H1 (cell line): Measurements from ENCODE around the gene ROPN1. TPM values are rescaled to one million over a fixed set of nuclear protein-coding genes. Genes with fewer than 3 reads are reported as not detected.

Experiments used
- CTCF ChIA-PET: fragments of 300-600 bp; sonication (Branson Sonifier 250); formaldehyde crosslinking; loops from one replicate; lab custom pipeline; 2021; ENCODE audit not compliant: partially characterized antibody; lab: Charles Lee
- POLR2A ChIA-PET: fragments of 300-600 bp; sonication (Branson Sonifier 250); formaldehyde crosslinking; loops from one replicate; lab custom pipeline; 2021; ENCODE audit warnings: inconsistent platforms; ENCODE audit not compliant: partially characterized antibody; lab: Charles Lee
- DNase-seq, 2 experiments: peaks; one replicate each; pipeline versions ENCODE4 v3.0.0 to v3.0.0-alpha.2; 2010 to 2022; ENCODE audit warnings: low spot score in 2 of 2, low read depth in 1 of 2, mixed read lengths in 1 of 2
- FAIRE-seq: peaks from 2 replicates; lab custom pipeline; 2011; peaks lifted over from hg19 to GRCh38; lab: Jason Lieb, UNC
- H2AFZ ChIP-seq: 2 replicates; pipeline ENCODE4 v1.8.1; 2012; ENCODE audit warnings: low read length, inconsistent platforms
- H2AK5ac ChIP-seq: 2 replicates; pipeline ENCODE4 v1.6.1; 2013; ENCODE audit warnings: low read depth, low read length
- H2BK120ac ChIP-seq: replicated peaks from 2 replicates; pipeline ENCODE3; 2013; ENCODE audit warnings: low read depth, low read length, inconsistent platforms
- H2BK12ac ChIP-seq: 2 replicates; pipeline ENCODE4 v1.6.1; 2013; ENCODE audit warnings: low read depth, low read length
- H2BK15ac ChIP-seq: 2 replicates; pipeline ENCODE4 v1.6.1; 2013; ENCODE audit warnings: low read length
- H2BK20ac ChIP-seq: 2 replicates; pipeline ENCODE4 v1.6.1; 2013; ENCODE audit warnings: low read length
- H2BK5ac ChIP-seq: 2 replicates; pipeline ENCODE4 v1.6.1; 2013; ENCODE audit warnings: low read depth, low read length
- H3K14ac ChIP-seq: 2 replicates; pipeline ENCODE4 v1.6.1; 2013; ENCODE audit warnings: inconsistent platforms; ENCODE audit not compliant: insufficient read length
- H3K18ac ChIP-seq: 2 replicates; pipeline ENCODE4 v1.6.1; 2013; ENCODE audit warnings: low read length; ENCODE audit errors: extremely low read depth
- H3K23ac ChIP-seq: 2 replicates; pipeline ENCODE4 v1.6.1; 2013; ENCODE audit warnings: inconsistent platforms; ENCODE audit not compliant: insufficient read length
- H3K23me2 ChIP-seq: 2 replicates; pipeline ENCODE4 v1.6.1; 2013; ENCODE audit warnings: low read depth, low read length
- H3K27ac ChIP-seq: 2 replicates; pipeline ENCODE4 v1.6.1; 2011; ENCODE audit warnings: low read depth, low read length, inconsistent platforms
- H3K27me3 ChIP-seq, 4 experiments: replicated peaks in 1 of 4; 1 replicate in 1 of 4; 2 replicates in 3 of 4; pipeline versions ENCODE4 v1.6.1 to v1.8.1; 2011 to 2013; ENCODE audit warnings: low read length in 3 of 4, mild to moderate bottlenecking in 3 of 4, inconsistent platforms in 2 of 4, mixed read lengths in 2 of 4, moderate library complexity in 1 of 4; ENCODE audit not compliant: control insufficient read depth in 3 of 4, insufficient read depth in 3 of 4; ENCODE audit errors: extremely low read depth in 1 of 4
- H3K36me3 ChIP-seq, 4 experiments: 2 replicates each; pipeline versions ENCODE4 v1.6.1 to v1.8.1; 2011 to 2013; ENCODE audit warnings: mild to moderate bottlenecking in 4 of 4, low read length in 3 of 4, moderate library complexity in 2 of 4, control low read depth in 1 of 4, inconsistent platforms in 1 of 4; ENCODE audit not compliant: insufficient read depth in 4 of 4, control insufficient read depth in 2 of 4
- H3K4ac ChIP-seq: replicated peaks from 2 replicates; pipeline ENCODE3; 2013; ENCODE audit warnings: low read length, low read depth, mixed read lengths, inconsistent platforms; ENCODE audit not compliant: insufficient read length
- H3K4me1 ChIP-seq, 4 experiments: replicated peaks in 1 of 4; 1 replicate in 1 of 4; 2 replicates in 3 of 4; pipeline versions ENCODE4 v1.6.1 to v1.8.1; 2011 to 2013; ENCODE audit warnings: low read length in 3 of 4, inconsistent platforms in 2 of 4, mixed read lengths in 1 of 4; ENCODE audit not compliant: insufficient read depth in 4 of 4, control insufficient read depth in 3 of 4
- H3K4me2 ChIP-seq, 2 experiments: 2 replicates each; pipeline versions ENCODE4 v1.6.1 to v1.8.1; 2011 to 2013; ENCODE audit warnings: low read depth in 2 of 2, low read length in 2 of 2, control low read depth in 1 of 2, inconsistent platforms in 1 of 2, mild to moderate bottlenecking in 1 of 2; ENCODE audit not compliant: insufficient read depth in 1 of 2
- H3K4me3 ChIP-seq, 4 experiments: fragments of 200-600, 300-600 bp in 1 of 4; sonication (generic), shearing (Covaris generic), sonication (Bioruptor Twin) in 1 of 4; 2 replicates each; pipeline versions ENCODE4 v1.5.1 to v1.8.1; 2011 to 2016; ENCODE audit warnings: low read length in 4 of 4, low read depth in 3 of 4, control low read depth in 2 of 4, inconsistent platforms in 2 of 4, mild to moderate bottlenecking in 2 of 4, mixed read lengths in 1 of 4, moderate library complexity in 1 of 4; ENCODE audit not compliant: insufficient read depth in 2 of 4; ENCODE audit errors: extremely low read depth in 1 of 4
- H3K56ac ChIP-seq: replicated peaks from 2 replicates; pipeline ENCODE3; 2013; ENCODE audit warnings: low read depth, mild to moderate bottlenecking, mixed read lengths, low read length, inconsistent platforms; ENCODE audit not compliant: insufficient read length
- H3K79me1 ChIP-seq: 2 replicates; pipeline ENCODE4 v1.6.1; 2013; ENCODE audit warnings: low read depth, low read length, control low read depth
- H3K79me2 ChIP-seq, 2 experiments: 2 replicates each; pipeline versions ENCODE4 v1.6.1 to v1.8.1; 2012 to 2013; ENCODE audit warnings: low read length in 2 of 2, mild to moderate bottlenecking in 2 of 2, inconsistent platforms in 1 of 2; ENCODE audit not compliant: insufficient read depth in 2 of 2, control insufficient read depth in 1 of 2
- H3K9ac ChIP-seq, 4 experiments: replicated peaks in 1 of 4; 1 replicate in 1 of 4; 2 replicates in 3 of 4; pipeline versions ENCODE4 v1.6.1 to v1.8.1; 2011 to 2013; ENCODE audit warnings: low read depth in 3 of 4, low read length in 3 of 4, control low read depth in 2 of 4, mild to moderate bottlenecking in 2 of 4, moderate library complexity in 2 of 4, inconsistent platforms in 1 of 4; ENCODE audit errors: extremely low read depth in 1 of 4
- H3K9me3 ChIP-seq, 2 experiments: 2 replicates each; pipeline versions ENCODE4 v1.6.1 to v1.8.1; 2012 to 2013; ENCODE audit warnings: mild to moderate bottlenecking in 2 of 2, moderate library complexity in 2 of 2, control low read depth in 1 of 2, inconsistent platforms in 1 of 2, low read depth in 1 of 2, low read length in 1 of 2, mixed read lengths in 1 of 2; ENCODE audit not compliant: insufficient read depth in 2 of 2
- H4K20me1 ChIP-seq, 2 experiments: replicated peaks in 1 of 2; 2 replicates each; pipeline versions ENCODE3 to v1.8.1; 2011 to 2013; ENCODE audit warnings: inconsistent platforms in 2 of 2, low read length in 2 of 2, mild to moderate bottlenecking in 1 of 2; ENCODE audit not compliant: insufficient read depth in 2 of 2, control insufficient read depth in 1 of 2
- H4K5ac ChIP-seq: 2 replicates; pipeline ENCODE4 v1.6.1; 2013; ENCODE audit warnings: low read length, low read depth, mixed read lengths, inconsistent platforms; ENCODE audit not compliant: insufficient read length
- H4K8ac ChIP-seq: 2 replicates; pipeline ENCODE4 v1.8.0; 2013; ENCODE audit warnings: mild to moderate bottlenecking, moderate library complexity, low read length, inconsistent platforms; ENCODE audit not compliant: insufficient read depth; ENCODE audit errors: extremely low read depth
- H4K91ac ChIP-seq: replicated peaks from 2 replicates; pipeline ENCODE3; 2013; ENCODE audit warnings: low read length, mixed read lengths, inconsistent platforms; ENCODE audit not compliant: insufficient read length
- ASH2L ChIP-seq: fragments of 200-600, 300-600 bp; sonication (generic); IDR thresholded peaks from one replicate; pipeline ENCODE4 v1.7.1; 2017; ENCODE audit warnings: low read length
- CTBP2 ChIP-seq: IDR thresholded peaks from 2 replicates; pipeline ENCODE4 v1.7.0; 2011; ENCODE audit warnings: borderline replicate concordance, mild to moderate bottlenecking, moderate library complexity, mixed read lengths, low read length; ENCODE audit not compliant: insufficient read depth, insufficient read length
- EZH2 ChIP-seq: fragments of 200-600 bp; sonication (generic); IDR thresholded peaks from 2 replicates; pipeline ENCODE4 v1.7.1; 2012; ENCODE audit warnings: low read depth, mild to moderate bottlenecking, moderate library complexity, low read length, inconsistent platforms; ENCODE audit not compliant: severe bottlenecking
- KDM4A ChIP-seq: IDR thresholded peaks from one replicate; pipeline ENCODE4 v1.7.1; 2012; ENCODE audit warnings: low read depth, mild to moderate bottlenecking, moderate library complexity, low read length, inconsistent platforms; ENCODE audit not compliant: severe bottlenecking
- KDM5A ChIP-seq: fragments of 200-600 bp; IDR thresholded peaks from 2 replicates; pipeline ENCODE4 v1.7.1; 2012; ENCODE audit warnings: mild to moderate bottlenecking, low read length, inconsistent platforms, mixed read lengths
- SUZ12 ChIP-seq: fragments of 200-600 bp; sonication (generic); IDR thresholded peaks from 2 replicates; pipeline ENCODE4 v1.6.1; 2012; ENCODE audit warnings: mild to moderate bottlenecking, inconsistent platforms, low read length, moderate library complexity, mixed read lengths
- WGBS, 2 experiments: shearing (Covaris generic) in 1 of 2; methylation state at CpG; one replicate each; pipeline versions ENCODE4 v1.1.6 to v1.1.7; 2013 to 2015; ENCODE audit warnings: low lambda C conversion rate in 2 of 2, mixed read lengths in 2 of 2, inconsistent platforms in 1 of 2, low coverage in 1 of 2, missing lambda C conversion rate in 1 of 2; ENCODE audit not compliant: insufficient replicate concordance in 2 of 2, insufficient coverage in 1 of 2, insufficient read length in 1 of 2; ENCODE audit errors: extremely low coverage in 1 of 2, missing lambda C conversion rate in 1 of 2; 5-methylcytosine and 5-hydroxymethylcytosine counted together
- polyA plus RNA-seq, 7 experiments: library from polyadenylated mRNA; depleted of rRNA in 3 of 7; stranded (reverse) in 5 of 7; unstranded in 2 of 7; fragments of >200 nt in 5 of 7; fragments of 200-250 nt in 2 of 7; gene quantifications; 1 replicate in 5 of 7; 2 replicates in 1 of 7; 4 replicates in 1 of 7; pipeline versions ENCODE4 v1.2.1 to v1.2.3, GENCODE V29; 2011 to 2013; ENCODE audit warnings: missing spikeins in 2 of 7, mixed read lengths in 2 of 7
- total RNA-seq: library from RNA; stranded (reverse); fragmentation: NEBNext Ultra II Directional; extraction: Animal tissue kit (Norgen Biotek cat#: 25700); gene quantifications from 2 replicates; pipeline ENCODE4 v1.2.1, GENCODE V29; 2021

The ROPN1 gene
- total and polyA plus RNA-seq, 2 of the 8 experiments (the other 6 are each of a cell fraction or from before 2014, with no cell fraction given): 0.03 TPM; not detected in 1

GRCh38 chr3:124034016-124034843 is 42.3 kb upstream of the ROPN1 start:
- no peak overlapping the region for H3K27ac ChIP-seq
- H3K9me3 ChIP-seq: no peaks in the 10 kb centered on the region
- peak overlapping the region; percentile 72; the same call in 1 of the 2 replicates for H2AFZ ChIP-seq
- H3K9ac ChIP-seq: peak overlapping the region in 1 of 4 experiments; percentile 13; a peak in 1 of 7 replicates
- WGBS, 2 experiments: 14% methylated on average over 24 of the region's 47 CpGs; no CpG with 5 or more reads in 1 of the 2 experiments
- no peak overlapping the region for H4K5ac ChIP-seq
- no peaks in the 10 kb centered on the region for H3K36me3 ChIP-seq
- H2BK5ac ChIP-seq: no peak overlapping the region
- no peak overlapping the region for H2BK20ac ChIP-seq
- peak; percentile 39 for TF ChIP-seq ASH2L
- no peak for TF ChIP-seq CTBP2
- TF ChIP-seq EZH2: peak; percentile 59
- no peak for TF ChIP-seq KDM5A
- peak; percentile 36 for TF ChIP-seq KDM4A
- TF ChIP-seq SUZ12: peak; percentile 55; the same call in 1 of the 2 replicates
- no peak overlapping the region for H3K4ac ChIP-seq
- H3K4me1 ChIP-seq: peaks cover 0 to 7% (median 2%) of the 10 kb centered on the region in 4 experiments; a peak in 3 of 7 replicates
- no peak overlapping the region for H2AK5ac ChIP-seq
- peak overlapping the region; percentile 68 to 98 (median 86) for H3K4me3 ChIP-seq
- H3K14ac ChIP-seq: no peak overlapping the region
- H3K18ac ChIP-seq: no peak overlapping the region
- H3K79me2 ChIP-seq: no peaks in the 10 kb centered on the region
- H2BK12ac ChIP-seq: 0 out of 2 replicates have a peak overlapping the region, but pooled peaks have one; percentile 68
- peak overlapping the region; percentile 96 to 99 for H3K4me2 ChIP-seq
- ChIA-PET POLR2A (interaction anchor here (1.4 to 1.6 kb wide), 2 partner anchors 9 to 10 kb away, joined by 4 to 8 read pairs; no protein-coding TSS in a partner anchor), CTCF (interaction anchor here (0.6 to 5.7 kb wide), 13 partner anchors 10 to 434 kb away, joined by 3 to 26 read pairs (median 4); no protein-coding TSS in a partner anchor)
- no peak overlapping the region for H2BK120ac ChIP-seq
- peaks cover 12 to 39% (median 36%) of the 10 kb centered on the region in 4 experiments for H3K27me3 ChIP-seq
- H4K91ac ChIP-seq: peak overlapping the region; percentile 74
- H4K8ac ChIP-seq: peak overlapping the region; percentile 87; the same call in 1 of the 2 replicates
- no peak overlapping the region for H2BK15ac ChIP-seq
- H3K23ac ChIP-seq: no peak overlapping the region
- no peaks in the 10 kb centered on the region for H3K79me1 ChIP-seq
- DNase-seq: peak in 1 of 2 experiments; percentile 63
- peak overlapping the region; percentile 46 for H3K56ac ChIP-seq
- peaks cover 17% of the 10 kb centered on the region for H3K23me2 ChIP-seq
- peaks cover 0 to 4% of the 10 kb centered on the region in 2 experiments for H4K20me1 ChIP-seq
- FAIRE-seq: no peak
